Sigmoid colon (tissue), 4 donors: ENCODE measurements around the gene PCDHGA6.

ENCODE experiments used
- EP300 ChIP-seq, 4 donors: sonication (generic); formaldehyde crosslinking; IDR thresholded peaks; one replicate each; pipeline ENCODE4 v1.6.1; 2017; ENCODE audit warnings: antibody characterized with exemption in 4 of 4
- POLR2A ChIP-seq, 2 donors: fragments of 450-650 bp; IDR thresholded peaks; one replicate each; pipeline ENCODE4 v1.6.1; 2016; ENCODE audit warnings: antibody characterized with exemption in 2 of 2, mild to moderate bottlenecking in 2 of 2, moderate library complexity in 2 of 2
- TF ChIP-seq, protein P1 (sequence below), 4 experiments: fragments of 450-650 bp in 3 of 4; fragments of 200-600 bp in 1 of 4; IDR thresholded peaks; one replicate each; pipeline ENCODE4 v1.5.1; 2016 to 2019; ENCODE audit warnings: antibody characterized with exemption in 4 of 4, mild to moderate bottlenecking in 3 of 4, moderate library complexity in 2 of 4

DNA sequence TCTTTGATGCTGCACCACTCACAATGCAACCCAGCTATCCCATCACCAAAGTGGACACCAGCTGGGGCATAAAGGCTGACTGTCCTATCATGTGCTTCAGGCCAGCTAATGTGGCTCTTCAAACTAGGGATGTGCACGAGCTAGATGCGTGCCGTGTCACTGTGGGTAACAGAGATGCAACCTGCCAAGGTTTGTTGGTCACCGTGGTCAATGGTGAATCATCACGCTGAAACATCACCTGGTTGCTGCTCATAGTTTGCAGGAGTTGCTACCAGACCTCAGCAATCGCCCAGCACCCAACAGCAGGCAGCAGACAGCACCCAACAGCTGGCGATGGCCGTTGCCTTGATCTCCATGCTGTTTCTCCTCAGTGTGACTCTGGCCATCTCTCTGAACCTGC lies 45.5 kb upstream of the PCDHGA6 start:
- TF ChIP-seq, protein P1, sequence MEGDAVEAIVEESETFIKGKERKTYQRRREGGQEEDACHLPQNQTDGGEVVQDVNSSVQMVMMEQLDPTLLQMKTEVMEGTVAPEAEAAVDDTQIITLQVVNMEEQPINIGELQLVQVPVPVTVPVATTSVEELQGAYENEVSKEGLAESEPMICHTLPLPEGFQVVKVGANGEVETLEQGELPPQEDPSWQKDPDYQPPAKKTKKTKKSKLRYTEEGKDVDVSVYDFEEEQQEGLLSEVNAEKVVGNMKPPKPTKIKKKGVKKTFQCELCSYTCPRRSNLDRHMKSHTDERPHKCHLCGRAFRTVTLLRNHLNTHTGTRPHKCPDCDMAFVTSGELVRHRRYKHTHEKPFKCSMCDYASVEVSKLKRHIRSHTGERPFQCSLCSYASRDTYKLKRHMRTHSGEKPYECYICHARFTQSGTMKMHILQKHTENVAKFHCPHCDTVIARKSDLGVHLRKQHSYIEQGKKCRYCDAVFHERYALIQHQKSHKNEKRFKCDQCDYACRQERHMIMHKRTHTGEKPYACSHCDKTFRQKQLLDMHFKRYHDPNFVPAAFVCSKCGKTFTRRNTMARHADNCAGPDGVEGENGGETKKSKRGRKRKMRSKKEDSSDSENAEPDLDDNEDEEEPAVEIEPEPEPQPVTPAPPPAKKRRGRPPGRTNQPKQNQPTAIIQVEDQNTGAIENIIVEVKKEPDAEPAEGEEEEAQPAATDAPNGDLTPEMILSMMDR (IDR thresholded peaks at IDR 0.05) = no peak
- TF ChIP-seq EP300 (IDR thresholded peaks at IDR 0.05) (no peak), POLR2A (IDR thresholded peaks at IDR 0.05) (no peak)
